ENCODE data around the gene CNGB1.
"Not testable (repeated sequence)": the region's sequence is repeated elsewhere in the genome, so short reads cannot be mapped to it uniquely, and the experiment has no call there.

CNGB1 gene

DNA sequence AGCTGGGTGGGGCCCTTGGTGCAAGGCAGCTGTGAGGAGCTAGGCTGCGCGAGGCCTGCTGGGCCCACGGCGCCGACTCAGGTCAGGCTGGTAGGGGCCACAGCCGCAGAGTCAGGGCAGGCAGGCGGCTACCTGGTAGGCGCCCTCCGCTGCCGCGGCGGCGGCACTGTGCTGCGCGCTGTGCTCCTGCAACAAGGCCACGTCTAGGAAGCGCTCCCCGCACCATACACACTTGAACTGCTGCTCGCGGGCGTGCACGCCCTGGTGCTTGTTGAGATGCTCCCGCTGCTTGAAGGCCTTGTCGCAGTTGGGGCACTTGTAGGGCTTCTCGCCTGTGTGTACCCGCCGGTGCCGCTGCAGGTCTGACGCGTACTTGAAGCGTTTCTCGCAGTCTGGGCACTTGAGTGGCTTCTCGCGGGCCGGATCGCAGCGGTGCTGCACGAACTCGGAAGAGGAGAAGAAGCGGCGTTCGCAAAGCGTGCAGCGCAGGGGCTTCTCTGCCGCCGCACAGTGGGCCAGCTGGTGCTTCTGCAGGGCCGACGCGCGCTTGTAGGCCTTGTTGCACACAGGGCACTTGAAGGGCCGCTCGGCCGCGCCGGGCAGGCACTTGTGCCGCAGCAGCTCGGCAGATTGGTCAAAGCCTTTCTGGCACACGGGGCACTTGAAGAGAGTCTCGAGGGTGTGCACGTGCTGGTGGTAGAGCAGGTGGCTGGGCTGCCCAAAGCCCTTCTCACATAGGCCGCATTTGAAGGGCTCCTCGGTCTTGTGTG, 25.7 kb upstream of the CNGB1 start:
- DNase-seq, result no peak

- DNase-seq, result no peak
Measured at GRCh38 chr16:57995721-57996405, 24.9 kb upstream of the CNGB1 start.

DNA sequence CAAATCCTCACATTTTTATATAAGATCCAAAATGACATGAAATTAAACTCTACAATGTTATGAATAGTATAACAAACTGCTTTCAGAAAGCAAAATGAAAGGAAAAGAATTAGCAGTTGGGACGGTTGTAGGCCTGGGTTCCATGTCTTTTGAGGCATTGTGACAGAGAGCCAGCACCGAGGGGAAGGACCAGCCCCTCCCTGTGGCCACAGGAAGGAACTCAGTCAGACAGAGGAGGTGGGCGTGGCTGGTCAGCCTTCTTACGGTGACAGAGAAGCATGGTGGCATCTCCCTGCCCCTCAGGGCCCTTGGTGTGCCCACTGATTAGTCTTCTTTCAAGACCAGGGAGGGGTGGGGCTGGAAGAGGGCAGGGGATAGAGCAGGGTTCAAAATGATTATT, 23.9 kb upstream of the CNGB1 start:
- DNase-seq, result no peak

GRCh38 chr16:57994361-57994760, 23.4 kb upstream of the CNGB1 start:
- no peak for DNase-seq

DNA sequence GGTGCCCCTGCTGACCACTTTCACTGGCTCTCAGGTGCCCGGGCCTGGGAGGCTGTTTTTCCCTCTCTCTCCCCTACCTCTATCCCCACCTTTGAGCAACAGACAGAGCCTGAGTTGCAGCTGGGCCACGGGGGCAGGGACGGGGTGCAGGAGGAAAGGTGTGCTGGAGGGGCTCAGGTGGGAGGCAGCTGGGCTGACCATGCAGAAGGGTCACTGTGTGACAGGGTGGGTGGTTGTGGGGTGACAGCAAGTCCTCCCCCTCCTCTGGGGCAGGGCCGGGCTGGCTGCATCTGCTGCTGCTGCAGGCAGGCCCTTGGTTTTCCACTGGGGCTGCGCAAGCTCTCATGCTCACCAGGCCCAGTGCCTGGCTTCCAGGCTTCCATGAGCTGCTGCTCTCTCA, 23.0 kb upstream of the CNGB1 start:
- no peak for DNase-seq

DNA sequence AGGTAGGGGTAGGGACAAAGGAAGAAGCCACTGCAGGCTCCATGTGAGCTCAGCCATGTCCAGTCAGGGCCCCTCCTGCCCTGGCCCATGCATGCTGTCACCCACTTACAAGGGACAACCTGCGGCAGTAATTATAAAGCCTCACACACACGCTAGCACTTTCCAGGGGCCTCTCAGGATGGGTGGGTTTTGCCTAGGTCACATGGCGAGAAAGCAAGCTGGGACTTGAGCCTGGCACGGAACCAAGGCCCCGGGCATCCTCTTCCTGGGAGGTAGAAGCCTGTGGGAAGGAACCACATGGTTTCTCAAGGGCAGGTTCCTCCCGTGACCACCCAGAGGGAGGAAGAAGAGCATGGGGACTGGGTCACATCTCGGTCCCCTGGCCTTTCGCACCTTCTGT, 22.5 kb upstream of the CNGB1 start:
- no peak for DNase-seq

GRCh38 chr16:57992084-57992483, 21.2 kb upstream of the CNGB1 start:
- no peak for DNase-seq

DNA sequence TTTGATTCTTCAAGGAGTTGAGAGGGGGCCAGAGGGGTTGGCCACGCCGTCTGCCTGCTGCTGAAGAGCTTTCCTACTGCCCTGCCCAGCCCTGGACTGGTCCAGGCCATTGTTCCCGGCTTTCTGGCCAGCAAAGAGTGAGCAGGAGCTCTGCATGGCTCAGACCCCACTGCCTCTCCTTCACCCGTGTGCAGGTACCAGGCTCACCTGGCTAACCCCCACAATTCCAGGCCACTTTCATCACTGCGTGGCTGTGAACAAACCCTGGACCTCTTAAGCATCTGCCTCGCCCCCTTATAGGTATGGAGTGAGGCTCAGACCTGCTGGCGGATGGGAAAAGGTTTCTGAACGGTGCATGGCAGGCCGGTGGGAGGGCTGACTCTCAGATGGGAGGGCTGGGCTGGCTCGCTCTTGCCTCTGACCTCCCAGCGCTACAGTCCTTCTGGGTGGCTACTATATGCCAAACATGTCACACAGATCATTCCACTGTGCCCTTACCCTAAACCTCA, 20.7 kb upstream of the CNGB1 start:
- DNase-seq, result no peak

DNA sequence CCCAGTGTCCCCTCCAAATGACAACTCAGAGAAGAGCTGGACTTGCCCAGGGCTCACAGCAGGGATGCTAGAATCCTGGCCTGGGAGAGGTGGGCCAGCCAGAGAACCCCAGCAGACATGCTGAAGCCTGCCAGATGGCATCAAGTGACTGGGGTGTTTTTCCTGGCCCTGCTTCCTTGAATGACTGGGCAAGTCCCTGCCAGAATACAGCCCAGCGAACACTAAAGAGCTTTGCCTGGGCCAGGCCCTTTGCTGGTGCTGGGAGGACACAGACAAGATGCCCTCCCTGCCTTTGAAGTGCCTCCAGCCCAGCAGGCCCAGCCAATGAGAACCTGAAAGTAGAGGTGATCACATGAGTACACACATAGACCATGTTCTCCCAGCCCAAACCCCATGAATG, 18.0 kb upstream of the CNGB1 start:
- DNase-seq, result no peak

- DNase-seq, result no peak
Measured at GRCh38 chr16:57987441-57988177, 16.7 kb upstream of the CNGB1 start.

DNA sequence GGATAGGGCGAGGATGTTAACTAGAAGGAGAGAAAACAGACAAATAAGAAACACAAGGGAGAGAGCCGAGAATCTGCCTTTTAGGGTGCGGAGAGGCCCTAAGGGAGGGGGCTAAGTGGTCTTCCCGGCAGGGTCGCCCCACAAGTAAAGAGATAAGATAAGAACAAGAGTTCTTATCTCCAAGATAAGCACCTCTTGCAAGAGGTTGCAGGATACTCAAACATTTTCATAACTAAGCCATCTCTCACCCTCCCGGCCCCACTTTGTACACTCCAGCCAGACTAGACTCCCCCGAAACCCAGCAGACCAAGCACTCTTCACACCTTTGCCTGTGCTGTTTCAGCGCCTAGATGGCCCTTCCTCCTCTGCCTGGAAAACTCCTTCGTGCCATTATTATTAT, 15.3 kb upstream of the CNGB1 start:
- DNase-seq, result no peak

GRCh38 chr16:57985204-57986181, 14.6 kb upstream of the CNGB1 start:
- DNase-seq, result no peak

- DNase-seq, result peak; percentile 90
Measured at GRCh38 chr16:57984443-57985203, 13.7 kb upstream of the CNGB1 start.

DNA sequence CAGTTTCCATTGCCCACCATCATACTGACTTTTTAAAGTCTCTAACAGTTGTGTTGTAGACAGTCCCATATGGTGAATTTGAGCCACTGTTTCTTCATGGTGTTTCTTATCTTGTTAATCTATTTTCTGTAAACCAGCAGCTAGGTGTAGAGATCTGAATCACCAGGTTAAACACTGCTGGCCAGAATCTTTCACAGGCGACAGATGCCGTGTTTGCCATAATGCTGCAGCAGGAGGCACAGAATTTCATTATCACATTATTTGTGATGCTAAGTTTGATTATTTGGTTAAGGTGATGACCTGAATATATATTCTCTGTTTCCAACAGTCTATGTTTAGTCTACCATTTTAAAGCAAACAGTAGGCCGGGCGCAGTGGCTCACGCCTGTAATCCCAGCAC, 11.5 kb upstream of the CNGB1 start:
- no peak for DNase-seq

GRCh38 chr16:57981636-57982035, 10.7 kb upstream of the CNGB1 start:
- no peak for DNase-seq

GRCh38 chr16:57979006-57979585, 8.2 kb upstream of the CNGB1 start:
- no peak for DNase-seq

- DNase-seq, result not testable (repeated sequence)
Measured at GRCh38 chr16:57978070-57978465, 7.1 kb upstream of the CNGB1 start.

- DNase-seq, result no peak
Measured at GRCh38 chr16:57977418-57978069, 6.6 kb upstream of the CNGB1 start.

- no peak for DNase-seq
Measured at GRCh38 chr16:57976331-57976796, 5.4 kb upstream of the CNGB1 start.

- DNase-seq, result no peak
Measured at GRCh38 chr16:57972306-57972705, 1.4 kb upstream of the CNGB1 start.

DNA sequence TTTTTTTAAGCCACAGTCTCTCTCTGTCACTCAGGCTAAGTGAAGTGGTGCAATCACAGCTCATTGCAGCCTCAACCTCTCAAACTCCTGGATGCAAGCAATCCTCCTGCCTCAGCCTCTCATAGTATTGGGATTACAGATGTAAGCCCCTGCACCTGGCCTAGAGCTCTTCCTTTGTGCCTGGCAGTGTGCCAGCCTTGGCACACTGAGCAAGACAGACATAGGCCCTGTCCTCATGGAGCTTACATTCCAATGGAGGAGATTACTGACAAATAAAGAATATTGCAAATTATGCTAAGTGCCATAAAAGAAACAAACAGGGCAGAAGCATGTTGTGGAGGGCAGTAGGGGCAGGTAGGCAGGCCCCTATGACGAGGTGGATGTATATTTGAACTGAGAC, 920 bp upstream of the CNGB1 start:
- DNase-seq, result no peak
